H1 (cell line): Measurements from ENCODE around the gene FRMD4A. TPM values are rescaled to one million over a fixed set of nuclear protein-coding genes. Genes with fewer than 3 reads are reported as not detected.

Experiments
- RXRA ChIP-seq: IDR thresholded peaks from 2 replicates; pipeline ENCODE4 v1.6.1; 2011; ENCODE audit warnings: low read depth, mild to moderate bottlenecking, low read length, moderate library complexity; ENCODE audit not compliant: insufficient read depth
- polyA plus RNA-seq, 7 experiments: library from polyadenylated mRNA; depleted of rRNA in 3 of 7; stranded (reverse) in 5 of 7; unstranded in 2 of 7; fragments of >200 nt in 5 of 7; fragments of 200-250 nt in 2 of 7; gene quantifications; 1 replicate in 5 of 7; 2 replicates in 1 of 7; 4 replicates in 1 of 7; pipeline versions ENCODE4 v1.2.1 to v1.2.3, GENCODE V29; 2011 to 2013; ENCODE audit warnings: missing spikeins in 2 of 7, mixed read lengths in 2 of 7
- total RNA-seq: library from RNA; stranded (reverse); fragmentation: NEBNext Ultra II Directional; extraction: Animal tissue kit (Norgen Biotek cat#: 25700); gene quantifications from 2 replicates; pipeline ENCODE4 v1.2.1, GENCODE V29; 2021

The FRMD4A gene
- total and polyA plus RNA-seq, 2 of the 8 experiments (the other 6 are each of a cell fraction or from before 2014, with no cell fraction given) = 38.6 to 39.6 TPM

DNA sequence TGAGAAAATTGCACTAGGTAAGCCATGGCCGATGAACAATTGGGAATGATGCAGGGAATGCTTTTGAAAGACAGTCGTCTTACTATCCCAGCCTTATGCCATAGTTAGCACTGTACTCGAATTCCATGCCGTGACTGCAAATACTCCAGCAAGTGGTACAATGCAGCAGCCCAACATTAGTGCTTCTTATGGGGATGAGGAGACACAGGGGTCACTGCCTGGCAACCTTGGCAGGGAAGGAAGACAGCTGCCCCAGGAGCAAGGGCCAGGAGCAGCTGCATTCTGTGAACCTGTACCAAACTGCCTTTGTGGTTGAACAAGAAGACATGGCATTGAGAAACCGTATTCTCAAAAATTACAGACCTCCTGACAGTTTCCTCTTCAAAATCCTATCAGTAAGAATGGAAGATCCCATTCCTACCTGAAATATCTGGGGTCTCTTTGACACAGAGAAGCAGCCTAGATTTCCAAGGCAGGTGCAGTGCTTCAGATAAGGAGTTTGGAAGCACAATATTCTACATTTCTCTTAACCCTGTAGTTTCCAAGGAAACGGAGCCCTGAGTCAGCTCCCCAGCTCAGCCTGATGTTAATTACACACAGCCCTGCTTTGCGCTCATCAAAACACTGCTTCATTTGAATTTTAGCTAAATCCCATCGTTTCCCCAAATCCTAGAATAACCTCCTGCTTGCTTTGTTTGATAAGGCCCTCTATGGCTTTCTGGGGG, 49.0 kb upstream of the FRMD4A start (continued):
- no peak for TF ChIP-seq RXRA
